Type B pancreatic cell (in vitro differentiated cells): Measurements from ENCODE around the gene TOE1. TPM values are rescaled to one million over a fixed set of nuclear protein-coding genes. Genes with fewer than 3 reads are reported as not detected.
"Not testable (repeated sequence)": the region's sequence is repeated elsewhere in the genome, so short reads cannot be mapped to it uniquely, and the experiment has no call there.

Experiments
- DNase-seq: peaks from one replicate; pipeline ENCODE4 v3.0.0; 2021; ENCODE audit warnings: mixed read lengths; ENCODE audit not compliant: unreplicated experiment; ENCODE audit errors: extremely low spot score
- H3K27ac Mint-ChIP-seq: 2 replicates; pipeline ENCODE4 v1.8.0; 2021; ENCODE audit warnings: mild to moderate bottlenecking, mixed read lengths
- H3K27me3 Mint-ChIP-seq: 2 replicates; pipeline ENCODE4 v1.8.0; 2021; ENCODE audit warnings: mixed read lengths
- H3K36me3 Mint-ChIP-seq: 2 replicates; pipeline ENCODE4 v1.8.0; 2021; ENCODE audit warnings: mixed read lengths
- H3K4me1 Mint-ChIP-seq: one replicate; pipeline ENCODE4 v1.8.0; 2021; ENCODE audit warnings: mixed read lengths; ENCODE audit not compliant: unreplicated experiment
- H3K4me3 Mint-ChIP-seq: 2 replicates; pipeline ENCODE4 v1.8.0; 2021; ENCODE audit warnings: mild to moderate bottlenecking, mixed read lengths
- H3K9me3 Mint-ChIP-seq: 2 replicates; pipeline ENCODE4 v1.8.0; 2021; ENCODE audit warnings: mixed read lengths
- total RNA-seq: library from RNA; stranded (reverse); gene quantifications from 2 replicates; pipeline ENCODE4 v1.2.1, GENCODE V29; 2021; ENCODE audit warnings: low replicate concordance
- TF ChIP-seq, protein P1 (sequence below): fragments of 200-600 bp; sonication (generic); conservative IDR thresholded peaks from 2 replicates; pipeline ENCODE4 v1.5.0; 2021; ENCODE audit warnings: antibody characterized with exemption, mild to moderate bottlenecking

TOE1 gene
- total RNA-seq, 1 donor from 2014 or later: 12.6 TPM

DNA sequence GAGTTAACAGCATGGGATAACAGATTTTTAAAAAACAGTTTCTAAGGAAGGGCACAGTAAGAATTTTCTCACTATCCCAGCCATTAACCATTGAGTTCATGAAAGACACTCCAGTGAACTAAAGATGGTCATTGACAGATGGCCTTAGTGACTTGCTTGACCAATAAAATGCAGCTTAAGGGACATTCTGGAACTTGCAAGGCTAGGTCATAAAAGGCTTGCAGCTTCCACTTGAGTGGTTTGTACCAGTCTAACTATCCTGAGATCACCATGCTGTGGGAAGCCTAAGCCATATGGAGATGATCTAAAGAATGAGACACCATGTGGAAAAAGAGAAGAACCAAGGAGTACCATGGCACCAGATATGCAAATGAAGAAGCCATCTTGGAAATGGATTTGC is 38.2 kb downstream of the TOE1 start:
- H3K27ac Mint-ChIP-seq: no peak overlapping the region
- TF ChIP-seq, protein P1, sequence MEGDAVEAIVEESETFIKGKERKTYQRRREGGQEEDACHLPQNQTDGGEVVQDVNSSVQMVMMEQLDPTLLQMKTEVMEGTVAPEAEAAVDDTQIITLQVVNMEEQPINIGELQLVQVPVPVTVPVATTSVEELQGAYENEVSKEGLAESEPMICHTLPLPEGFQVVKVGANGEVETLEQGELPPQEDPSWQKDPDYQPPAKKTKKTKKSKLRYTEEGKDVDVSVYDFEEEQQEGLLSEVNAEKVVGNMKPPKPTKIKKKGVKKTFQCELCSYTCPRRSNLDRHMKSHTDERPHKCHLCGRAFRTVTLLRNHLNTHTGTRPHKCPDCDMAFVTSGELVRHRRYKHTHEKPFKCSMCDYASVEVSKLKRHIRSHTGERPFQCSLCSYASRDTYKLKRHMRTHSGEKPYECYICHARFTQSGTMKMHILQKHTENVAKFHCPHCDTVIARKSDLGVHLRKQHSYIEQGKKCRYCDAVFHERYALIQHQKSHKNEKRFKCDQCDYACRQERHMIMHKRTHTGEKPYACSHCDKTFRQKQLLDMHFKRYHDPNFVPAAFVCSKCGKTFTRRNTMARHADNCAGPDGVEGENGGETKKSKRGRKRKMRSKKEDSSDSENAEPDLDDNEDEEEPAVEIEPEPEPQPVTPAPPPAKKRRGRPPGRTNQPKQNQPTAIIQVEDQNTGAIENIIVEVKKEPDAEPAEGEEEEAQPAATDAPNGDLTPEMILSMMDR: no peak
- H3K4me3 Mint-ChIP-seq: no peak overlapping the region
- no peaks in the 10 kb centered on the region for H3K4me1 Mint-ChIP-seq
- no peaks in the 10 kb centered on the region for H3K27me3 Mint-ChIP-seq
- no peaks in the 10 kb centered on the region for H3K9me3 Mint-ChIP-seq
- no peak for DNase-seq
- H3K36me3 Mint-ChIP-seq: no peaks in the 10 kb centered on the region

DNA sequence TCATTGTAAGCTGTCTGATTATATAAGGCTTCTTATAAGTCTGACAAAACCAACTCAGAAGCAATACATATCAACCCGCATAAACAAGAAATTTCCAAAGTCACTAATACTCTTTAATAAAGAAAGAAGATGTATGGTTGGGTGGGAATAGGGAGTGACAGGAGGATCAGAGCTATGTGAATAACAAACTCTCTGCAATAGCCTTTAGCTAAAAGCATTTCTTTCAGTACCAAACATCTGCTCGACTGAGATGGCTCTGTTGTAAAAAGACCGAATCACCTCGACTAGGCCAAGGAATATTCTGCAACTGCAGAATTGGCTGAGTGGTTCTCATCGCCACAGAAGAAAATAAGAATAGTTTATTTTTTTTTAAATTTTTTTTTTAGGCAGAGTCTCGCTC is 39.6 kb downstream of the TOE1 start:
- Mint-ChIP-seq H3K36me3 (no peaks in the 10 kb centered on the region), H3K4me1 (no peaks in the 10 kb centered on the region), H3K9me3 (no peaks in the 10 kb centered on the region), H3K27ac (no peak overlapping the region), H3K4me3 (no peak overlapping the region), H3K27me3 (no peaks in the 10 kb centered on the region)
- no peak for DNase-seq
- TF ChIP-seq, protein P1: no peak

DNA sequence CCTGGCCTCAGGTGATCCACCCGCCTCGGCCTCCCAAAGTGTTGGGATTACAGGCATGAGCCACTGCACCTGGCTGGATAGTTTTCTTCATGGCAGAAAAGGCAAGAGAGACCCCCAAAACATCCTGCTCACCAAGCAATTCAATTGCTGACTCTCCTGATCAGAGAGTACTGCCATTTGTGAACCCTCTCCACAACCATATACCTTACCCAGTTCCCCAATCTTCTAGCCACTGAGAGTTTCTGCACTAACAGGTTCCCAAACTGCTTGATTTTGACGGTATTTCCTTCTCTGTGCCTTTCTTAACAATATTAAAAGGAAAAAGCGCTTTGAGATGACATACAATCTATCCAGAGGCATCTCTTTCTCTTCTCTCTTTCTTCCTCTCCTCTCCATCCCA is 40.2 kb downstream of the TOE1 start:
- no peak overlapping the region for H3K4me3 Mint-ChIP-seq
- no peaks in the 10 kb centered on the region for H3K36me3 Mint-ChIP-seq
- no peak overlapping the region for H3K27ac Mint-ChIP-seq
- TF ChIP-seq, protein P1: no peak
- DNase-seq: no peak
- peaks cover under 1% of the 10 kb centered on the region for H3K4me1 Mint-ChIP-seq
- no peaks in the 10 kb centered on the region for H3K27me3 Mint-ChIP-seq
- H3K9me3 Mint-ChIP-seq: no peaks in the 10 kb centered on the region

DNA sequence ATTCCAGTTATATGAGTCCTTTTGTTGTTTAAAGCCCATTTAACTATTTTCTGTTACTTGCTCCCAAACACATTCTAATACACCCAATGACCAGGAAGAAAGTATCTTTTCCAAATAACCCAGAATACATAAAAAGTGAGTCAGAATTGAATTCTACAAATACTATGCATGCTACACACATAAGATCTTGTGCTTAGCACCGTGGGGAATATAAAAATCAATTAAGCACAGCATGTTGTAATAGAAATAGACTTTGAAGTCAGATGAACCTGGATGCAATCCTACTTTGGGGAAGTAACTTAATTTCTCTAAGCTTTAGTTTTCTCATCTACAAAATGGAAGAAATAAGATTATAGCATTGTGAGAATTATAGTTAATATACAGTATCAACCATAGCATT is 40.8 kb downstream of the TOE1 start:
- Mint-ChIP-seq H3K27me3 (no peaks in the 10 kb centered on the region), H3K27ac (no peak overlapping the region), H3K36me3 (no peaks in the 10 kb centered on the region), H3K4me3 (no peak overlapping the region), H3K4me1 (peaks cover 4% of the 10 kb centered on the region), H3K9me3 (no peaks in the 10 kb centered on the region)
- TF ChIP-seq, protein P1: no peak
- DNase-seq: no peak

DNA sequence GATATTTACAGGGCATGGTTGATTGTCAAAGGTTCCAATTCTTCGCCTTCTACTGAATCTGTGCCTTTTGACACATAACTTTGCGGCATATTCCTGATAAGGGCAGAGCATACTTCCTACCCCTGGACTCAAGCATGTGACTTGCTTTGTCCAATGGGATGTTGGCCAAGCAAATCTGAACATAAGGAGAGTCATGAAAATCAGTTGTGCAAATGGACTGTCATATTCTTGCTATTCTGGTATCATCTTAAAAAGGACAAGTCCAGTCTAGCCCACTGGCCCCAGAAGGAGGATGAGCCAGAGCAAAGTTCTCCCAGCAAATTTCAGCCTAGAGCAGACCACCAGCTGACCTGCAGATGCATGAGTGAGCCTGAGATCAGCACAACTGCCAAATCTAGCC is 41.3 kb downstream of the TOE1 start:
- Mint-ChIP-seq H3K36me3 (no peaks in the 10 kb centered on the region), H3K27me3 (no peaks in the 10 kb centered on the region), H3K4me1 (peaks cover 4% of the 10 kb centered on the region), H3K27ac (no peak overlapping the region), H3K4me3 (no peak overlapping the region), H3K9me3 (no peaks in the 10 kb centered on the region)
- TF ChIP-seq, protein P1: no peak
- no peak for DNase-seq

DNA sequence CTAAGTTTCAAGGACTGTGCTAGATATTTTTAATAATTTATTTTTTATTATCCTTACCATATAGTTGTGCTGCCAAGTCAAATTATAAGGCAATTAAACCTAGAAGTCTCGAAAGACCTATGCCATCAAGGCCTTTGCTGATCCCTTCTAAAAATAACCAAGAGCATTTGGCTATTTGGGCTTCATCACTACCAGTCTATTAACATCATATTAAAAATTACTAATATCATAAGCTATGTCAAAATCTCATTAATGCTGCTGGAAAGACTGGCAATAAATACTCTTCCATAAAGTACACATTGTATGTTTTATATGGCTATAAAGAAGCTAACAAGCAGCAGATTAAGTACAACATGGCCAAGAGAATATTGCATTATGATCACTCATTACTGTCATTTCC is 43.2 kb downstream of the TOE1 start:
- no peaks in the 10 kb centered on the region for H3K9me3 Mint-ChIP-seq
- DNase-seq: no peak
- no peaks in the 10 kb centered on the region for H3K27me3 Mint-ChIP-seq
- H3K4me1 Mint-ChIP-seq: peaks cover 4% of the 10 kb centered on the region
- no peak overlapping the region for H3K4me3 Mint-ChIP-seq
- H3K36me3 Mint-ChIP-seq: no peaks in the 10 kb centered on the region
- TF ChIP-seq, protein P1: no peak
- H3K27ac Mint-ChIP-seq: no peak overlapping the region

DNA sequence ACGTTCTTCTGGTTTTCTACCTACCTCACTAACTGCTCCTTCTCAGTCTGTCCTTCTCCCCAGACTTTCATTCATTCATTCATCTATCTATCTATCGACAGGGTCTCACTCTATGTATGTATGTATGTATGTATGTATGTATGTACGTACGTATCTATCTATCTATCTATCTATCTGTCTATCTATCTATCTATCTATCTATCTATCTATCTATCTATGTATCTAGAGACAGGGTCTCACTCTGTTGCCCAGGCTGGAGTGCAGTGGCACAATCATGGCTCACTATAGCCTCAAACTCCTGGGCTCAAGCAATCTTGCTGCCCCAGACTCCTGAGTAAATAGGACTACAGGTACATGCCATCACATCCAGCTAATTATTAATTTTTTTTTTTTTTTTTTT is 44.2 kb downstream of the TOE1 start:
- H3K36me3 Mint-ChIP-seq, H3K27me3 Mint-ChIP-seq, H3K9me3 Mint-ChIP-seq, H3K4me3 Mint-ChIP-seq, DNase-seq, H3K4me1 Mint-ChIP-seq, H3K27ac Mint-ChIP-seq: not testable (repeated sequence)
